Germinal center (tissue), 1 donor: ENCODE data around the gene CDRT4.
A peak's percentile ranks its signal among the peaks of the same experiment; 100 is the strongest.
"Not testable (repeated sequence)": the region's sequence is repeated elsewhere in the genome, so short reads cannot be mapped to it uniquely, and the experiment has no call there.

Experiments used
- DNase-seq: peaks from one replicate; pipeline ENCODE4 v3.0.0; 2012; ENCODE audit warnings: mixed read lengths, low spot score

The CDRT4 gene

DNA sequence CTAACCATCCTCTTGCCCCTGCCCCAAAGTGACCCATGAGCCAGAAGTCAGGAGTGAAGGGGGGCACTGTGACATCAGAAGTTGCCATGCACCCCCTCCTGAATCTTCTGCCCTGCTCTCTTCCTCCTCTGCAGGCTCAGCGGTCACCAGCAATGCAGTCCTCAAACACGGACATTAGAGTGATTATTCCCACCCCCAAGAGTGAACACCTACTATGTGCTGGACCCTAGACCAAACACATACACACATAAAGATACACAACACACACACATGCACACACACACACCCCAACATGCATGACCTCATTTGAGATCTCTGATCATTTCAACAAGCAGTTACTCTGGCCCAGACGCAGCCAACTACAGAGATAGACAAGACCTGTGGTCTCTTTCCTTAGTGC, at the start of gene CDRT4:
Gene CDRT4 (minus strand): TSS at position 30 of the 400 bp plus-strand sequence. CDS start 27,383 bp downstream, outside the sequence.
- no peak for DNase-seq

DNA sequence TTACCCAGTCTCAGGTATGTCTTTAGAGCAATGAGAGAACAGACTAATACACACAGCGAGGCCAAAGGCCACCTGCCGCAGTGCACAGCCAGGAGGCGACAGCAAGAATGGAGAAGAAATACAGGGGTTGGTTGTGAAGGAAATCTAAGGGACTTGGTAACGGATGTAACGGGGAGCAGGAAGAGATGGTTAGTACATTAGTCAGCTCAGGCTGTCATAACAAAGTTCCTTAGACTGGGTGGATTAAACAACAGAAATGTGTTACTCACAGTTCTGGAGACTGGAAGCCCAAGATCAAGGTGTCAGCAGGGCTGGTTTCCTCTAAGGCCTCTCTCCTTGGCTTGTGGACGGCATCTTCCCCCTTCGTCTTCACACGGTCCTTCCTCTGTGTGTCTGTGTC, 48.7 kb upstream of the CDRT4 start:
- no peak for DNase-seq

DNA sequence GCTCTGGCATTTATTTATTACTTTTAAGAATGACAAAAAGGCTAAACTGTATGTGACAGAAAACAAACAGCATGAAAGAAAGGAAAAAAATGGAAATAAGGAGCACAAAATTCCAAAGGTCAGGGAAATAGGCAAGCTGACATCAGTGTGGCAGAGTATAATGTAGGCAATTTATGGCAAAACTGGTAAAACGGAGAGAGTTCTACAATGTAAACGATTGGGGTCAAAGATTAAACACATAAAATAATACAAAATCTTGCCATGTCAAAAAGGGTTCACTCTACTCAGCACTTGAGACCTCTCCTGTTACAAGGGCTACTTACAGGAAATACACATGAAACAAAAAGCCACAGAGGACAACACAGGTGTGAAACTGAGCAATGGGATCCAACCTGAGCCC, 47.0 kb upstream of the CDRT4 start:
- DNase-seq: no peak

DNA sequence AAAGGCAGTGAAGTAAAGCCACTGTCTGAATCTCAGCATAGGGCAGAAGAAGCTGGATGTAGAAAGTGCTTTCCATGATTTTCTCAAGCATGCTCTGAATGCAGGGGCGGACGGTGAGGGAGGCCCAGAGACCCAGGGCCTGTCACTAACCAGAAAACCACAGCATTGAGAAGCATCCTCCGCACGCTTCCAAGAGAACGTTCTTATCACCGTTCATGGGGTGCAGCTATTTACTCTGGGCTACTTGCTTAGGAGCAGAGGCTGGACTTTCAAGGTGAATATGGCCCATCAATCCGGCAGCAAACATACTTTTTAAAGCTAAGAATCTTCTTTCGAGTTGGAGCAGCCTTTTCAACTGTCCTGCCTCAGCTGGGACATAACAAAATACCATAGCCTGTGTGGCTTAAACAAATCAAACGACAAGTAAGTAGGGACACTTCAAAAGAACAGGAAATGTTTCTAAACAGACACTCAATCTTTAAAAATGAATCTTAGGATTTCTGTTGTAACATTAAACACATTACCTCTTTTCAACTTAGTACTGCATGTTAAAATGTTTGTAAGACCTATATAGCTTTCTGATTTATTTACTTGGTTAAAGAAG, 46.5 kb upstream of the CDRT4 start:
- DNase-seq: no peak

- no peak for DNase-seq
Measured at GRCh38 chr17:15513058-15513791, 45.8 kb upstream of the CDRT4 start.

DNA sequence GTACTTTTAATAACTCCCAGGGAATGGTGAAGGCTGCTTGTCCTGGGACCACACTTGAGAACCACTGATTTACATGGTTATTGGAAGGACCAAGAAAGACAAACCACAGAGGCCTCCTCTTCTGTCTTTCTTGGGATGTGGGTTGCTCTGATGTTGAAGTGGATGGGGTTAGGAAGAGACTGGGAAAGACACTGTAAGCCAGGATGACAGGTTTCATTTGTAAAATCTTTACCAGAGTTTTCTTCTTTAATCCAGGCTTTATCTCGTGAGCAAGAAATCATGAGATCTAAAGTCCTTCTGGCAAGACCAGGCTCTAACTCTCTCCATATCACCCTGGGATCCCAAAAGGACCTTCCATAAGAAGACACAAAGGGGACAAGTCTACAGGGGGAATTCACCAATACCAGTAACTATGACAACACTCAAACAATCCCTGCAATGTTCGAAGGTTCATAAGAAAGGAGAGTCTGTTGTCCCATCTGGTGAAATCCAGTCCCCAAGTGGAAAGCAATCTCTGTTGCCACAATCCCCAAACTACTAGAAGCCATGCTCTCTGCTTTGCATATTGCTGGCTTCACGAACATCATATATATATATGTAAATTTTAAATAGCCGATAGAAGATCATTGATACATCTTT, 44.8 kb upstream of the CDRT4 start:
- DNase-seq: no peak

- DNase-seq: no peak
Measured at GRCh38 chr17:15511142-15511541, 43.7 kb upstream of the CDRT4 start.

GRCh38 chr17:15510361-15510760, 42.9 kb upstream of the CDRT4 start:
- no peak for DNase-seq

DNA sequence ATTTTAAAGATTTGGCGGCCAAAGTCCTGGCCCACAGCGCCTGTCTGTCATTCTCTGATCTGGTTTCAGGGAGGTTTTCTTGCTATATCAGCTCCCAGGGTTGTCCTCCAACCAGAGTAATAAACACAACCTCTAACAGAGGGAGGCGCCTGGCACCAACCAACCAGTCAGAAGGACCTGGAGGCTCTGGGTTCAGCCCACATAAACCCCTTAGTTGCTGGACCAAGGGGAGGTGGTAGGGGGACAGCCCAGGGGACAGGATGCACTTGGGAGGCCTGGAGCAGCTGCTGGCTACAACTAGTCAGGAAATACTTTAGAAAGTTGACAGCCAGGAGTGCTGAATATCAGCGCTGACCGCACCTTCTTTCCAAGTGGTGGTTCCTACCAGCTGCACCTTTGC, 41.7 kb upstream of the CDRT4 start:
- no peak for DNase-seq

DNA sequence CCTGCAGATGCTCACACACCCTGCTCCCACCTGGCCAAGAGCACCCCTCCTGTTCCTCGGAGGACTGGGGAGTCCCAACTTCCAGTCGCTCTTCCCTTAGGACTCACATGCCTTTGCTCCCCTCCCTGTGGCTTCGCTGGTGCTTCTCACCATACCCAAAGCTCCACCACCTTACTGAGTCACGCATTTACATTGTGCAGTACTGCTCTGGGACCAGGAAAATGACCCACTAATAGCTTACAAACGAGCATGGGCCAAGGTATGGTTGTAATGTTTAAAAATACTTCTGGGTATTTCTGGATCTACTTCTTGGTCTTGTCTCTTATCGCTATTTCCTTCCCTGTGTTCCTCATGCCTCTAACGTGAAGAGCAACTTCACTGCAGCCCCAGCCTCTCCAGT, 41.0 kb upstream of the CDRT4 start:
- no peak for DNase-seq

- DNase-seq: no peak
Measured at GRCh38 chr17:15507896-15508295, 40.5 kb upstream of the CDRT4 start.

- DNase-seq: no peak
Measured at GRCh38 chr17:15507001-15507400, 39.6 kb upstream of the CDRT4 start.

- DNase-seq: not testable (repeated sequence)
Measured at GRCh38 chr17:15505708-15506107, 38.3 kb upstream of the CDRT4 start.

DNA sequence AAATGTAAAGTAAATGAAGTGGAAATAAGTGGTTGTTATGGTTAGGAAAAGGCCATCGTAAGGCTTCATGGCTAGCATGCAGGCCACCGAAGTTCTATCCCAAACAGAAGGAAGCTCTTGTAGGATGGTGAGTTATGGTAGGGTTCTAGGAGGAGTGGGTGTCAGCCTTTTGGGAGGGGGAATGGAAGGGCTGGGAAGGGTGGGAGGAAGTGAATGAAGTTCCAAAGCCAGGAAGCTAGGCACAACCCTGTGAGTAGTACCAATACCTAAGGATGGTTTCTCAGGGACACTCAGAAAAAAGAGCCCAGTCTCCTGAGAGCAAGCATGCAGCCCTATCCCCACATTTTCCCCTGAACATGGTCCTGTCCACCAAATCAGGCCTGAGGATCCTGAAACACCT, 36.3 kb upstream of the CDRT4 start:
- no peak for DNase-seq

DNA sequence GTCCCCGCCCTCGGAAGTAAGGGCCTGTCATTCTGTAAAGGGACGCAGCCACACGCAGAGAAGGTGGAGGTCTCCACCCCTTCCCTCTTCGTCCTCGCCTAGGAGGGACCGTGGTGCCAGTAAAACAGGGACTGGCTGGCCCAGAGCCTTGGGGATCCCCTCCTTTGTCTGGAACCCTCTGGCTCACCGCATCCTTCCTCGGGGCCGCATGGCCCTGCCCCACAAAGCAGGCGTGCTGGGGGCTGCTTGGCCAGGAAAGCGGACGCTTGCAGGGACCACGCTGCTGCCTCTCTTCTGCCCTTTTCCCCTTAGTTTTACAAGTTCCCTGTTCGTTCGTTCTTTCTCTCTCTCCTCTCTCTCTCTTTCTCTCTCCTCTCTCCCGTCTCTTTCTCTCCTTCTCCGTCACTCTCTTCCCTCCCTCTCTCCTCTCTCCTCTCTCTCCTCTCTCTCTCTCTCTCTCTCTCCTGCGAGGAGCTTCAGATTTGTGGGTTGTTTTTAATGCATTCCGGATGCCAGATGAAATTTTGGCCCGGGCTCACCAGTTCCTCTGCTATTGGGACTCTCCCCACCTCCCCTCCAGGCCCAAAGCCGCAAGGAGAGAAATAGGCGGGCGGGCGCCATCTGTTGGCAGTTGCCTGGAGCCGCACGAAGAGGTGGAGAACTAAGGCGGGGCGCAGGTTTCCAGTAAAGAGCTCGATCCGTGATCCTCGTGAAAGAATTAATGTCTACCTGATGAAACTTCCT, 35.1 kb upstream of the CDRT4 start:
- peak; percentile 69 for DNase-seq

DNA sequence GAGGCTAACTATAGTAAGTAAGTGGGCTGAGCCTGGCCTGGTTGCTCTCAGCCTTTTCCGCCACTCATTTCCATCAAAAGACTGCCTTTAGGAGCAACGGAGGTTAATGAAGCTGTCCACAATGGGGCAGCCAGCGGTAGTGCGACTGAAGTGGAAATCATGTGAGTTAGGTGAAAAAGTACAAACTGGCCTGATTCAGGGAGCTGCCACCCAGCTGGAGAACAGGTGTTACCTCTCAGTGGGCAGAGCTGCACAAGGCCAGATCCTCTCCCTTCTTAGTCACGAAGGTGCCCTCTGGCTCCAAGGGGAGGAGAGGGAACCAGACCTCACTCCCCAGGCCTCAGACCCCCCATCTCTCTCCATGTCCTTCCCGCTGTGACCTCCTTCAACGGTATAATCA, 34.4 kb upstream of the CDRT4 start:
- no peak for DNase-seq

GRCh38 chr17:15501282-15501681, 33.9 kb upstream of the CDRT4 start:
- DNase-seq: no peak

DNA sequence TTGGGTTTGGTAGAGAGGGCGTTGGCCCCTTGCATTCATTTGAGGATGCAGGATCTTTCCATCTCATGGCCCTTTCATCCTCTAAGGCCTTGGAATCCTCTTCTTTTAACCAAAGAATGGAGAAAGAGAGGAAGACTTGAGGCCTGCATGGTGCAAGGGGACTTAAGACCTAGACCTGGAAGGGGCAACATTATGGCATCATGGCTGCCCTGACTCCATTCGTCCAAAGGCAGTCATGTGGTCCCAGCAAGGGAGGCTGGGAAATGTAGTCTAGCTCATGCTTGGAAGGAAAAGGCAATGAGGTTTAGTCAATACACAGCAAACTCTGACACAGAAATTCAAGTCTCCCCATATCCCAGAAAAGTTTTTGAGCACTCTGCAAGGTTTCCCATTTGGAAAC, 30.7 kb upstream of the CDRT4 start:
- no peak for DNase-seq

DNA sequence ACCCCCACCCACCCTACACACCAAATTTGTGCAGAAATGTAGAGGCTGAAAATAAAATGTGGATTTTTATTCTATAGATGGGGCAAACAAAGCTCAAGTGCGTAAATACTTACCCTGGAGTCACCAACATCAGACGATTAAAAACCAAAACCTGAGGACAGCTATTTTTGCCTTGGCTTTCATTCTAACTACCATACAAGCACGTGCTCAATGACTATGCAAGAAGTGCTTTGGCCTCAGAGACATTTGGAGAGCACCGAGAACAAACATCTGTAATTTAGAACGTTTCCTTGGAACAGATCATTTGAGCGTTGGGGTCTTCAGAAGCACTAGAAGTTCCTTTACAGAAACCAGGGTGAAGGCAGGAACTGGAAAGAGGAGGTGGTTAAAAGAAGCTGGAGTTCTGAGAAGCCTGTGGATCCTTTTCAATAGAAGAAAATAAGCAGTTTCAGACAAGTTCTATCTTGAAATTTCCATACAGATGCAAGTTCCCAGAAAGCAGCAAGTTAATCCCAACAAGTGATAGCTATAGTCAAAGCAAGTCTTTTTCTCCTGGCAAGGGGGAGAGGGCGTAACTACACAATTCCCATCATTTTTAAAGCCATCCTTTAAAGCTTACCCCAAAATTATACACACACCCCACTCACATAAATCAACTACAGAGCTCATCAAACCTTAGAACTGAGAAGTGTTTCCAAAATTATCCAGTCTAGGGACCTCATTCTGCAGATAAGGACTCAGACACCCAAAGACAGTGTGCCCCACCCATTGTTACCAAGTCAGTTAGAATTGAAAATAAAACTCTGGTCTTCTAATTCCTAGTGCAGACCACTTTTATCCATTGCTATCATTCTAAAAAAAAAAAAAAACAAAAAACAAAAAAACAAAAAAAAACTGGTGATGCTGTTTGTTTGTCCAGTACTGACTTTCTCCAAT, 29.6 kb upstream of the CDRT4 start:
- no peak for DNase-seq

- no peak for DNase-seq
Measured at GRCh38 chr17:15494821-15495220, 27.4 kb upstream of the CDRT4 start.

- DNase-seq: no peak
Measured at GRCh38 chr17:15493693-15494035, 26.2 kb upstream of the CDRT4 start.
